ENCODE data around the gene GPR152. TPM values are rescaled to one million over a fixed set of nuclear protein-coding genes. Genes with fewer than 3 reads are reported as not detected.
A peak's percentile ranks its signal among the peaks of the same experiment; 100 is the strongest.
"Not testable (repeated sequence)": the region's sequence is repeated elsewhere in the genome, so short reads cannot be mapped to it uniquely, and the experiment has no call there.

GPR152 gene
- total and polyA plus RNA-seq, 2 of the 8 experiments (the other 6 are each of a cell fraction or from before 2014, with no cell fraction given): not detected

DNA sequence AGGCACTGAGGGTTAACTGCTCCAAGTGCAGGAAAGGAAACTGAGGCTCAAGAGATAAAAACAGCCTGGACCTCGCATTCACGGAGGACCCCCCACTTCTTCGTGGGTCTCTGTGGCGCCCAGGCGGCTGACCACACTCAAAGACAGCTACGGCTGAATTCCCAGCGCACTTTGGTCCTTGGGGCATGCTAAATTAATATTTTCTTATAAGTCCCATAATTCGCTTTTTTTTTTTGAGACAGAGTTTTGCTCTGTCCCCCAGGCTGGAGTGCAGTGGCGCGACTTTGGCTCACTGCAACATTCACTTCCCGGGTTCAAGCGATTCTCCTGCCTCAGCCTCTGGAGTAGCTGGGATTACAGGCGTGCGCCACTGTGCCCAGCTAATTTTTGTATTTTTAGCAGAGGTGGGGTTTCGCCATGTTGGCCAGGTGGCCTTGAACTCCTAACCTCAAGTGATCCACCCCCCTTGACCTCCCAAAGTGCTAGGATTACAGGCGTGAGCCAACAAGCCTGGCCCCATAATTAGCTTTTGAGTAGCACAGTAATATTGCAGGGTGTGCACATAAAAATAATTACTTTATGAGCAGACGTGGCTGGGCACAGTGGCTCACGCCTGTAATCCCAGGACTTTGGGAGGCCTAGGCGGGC, 50.2 kb downstream of the GPR152 start:
- H4K5ac ChIP-seq (ENCODE audit: insufficient read length, low read depth, low read length): peak overlapping the region; percentile 94
- peak overlapping the region; percentile 97; the same call in 1 of the 2 replicates for H2BK15ac ChIP-seq (ENCODE audit: low read length)
- FAIRE-seq; H2BK20ac ChIP-seq (ENCODE audit: low read length); H3K4me1 ChIP-seq (replicated peaks in 1 of 4; ENCODE audit: control insufficient read depth in 3 of 4, insufficient read depth in 4 of 4, low read length in 3 of 4); H3K23ac ChIP-seq (ENCODE audit: insufficient read length); H3K27me3 ChIP-seq (replicated peaks in 1 of 4; ENCODE audit: control insufficient read depth in 3 of 4, extremely low read depth in 1 of 4, insufficient read depth in 3 of 4, low read length in 3 of 4); H3K56ac ChIP-seq (replicated peaks; ENCODE audit: insufficient read length, low read depth, low read length); H3K18ac ChIP-seq (ENCODE audit: extremely low read depth, low read length); H3K9me3 ChIP-seq (ENCODE audit: insufficient read depth in 2 of 2, low read depth in 1 of 2, low read length in 1 of 2); H2AK5ac ChIP-seq (ENCODE audit: low read depth, low read length); H3K79me2 ChIP-seq (ENCODE audit: control insufficient read depth in 1 of 2, insufficient read depth in 2 of 2, low read length in 2 of 2); H3K14ac ChIP-seq (ENCODE audit: insufficient read length); DNase-seq (ENCODE audit: low read depth in 1 of 2, low spot score in 2 of 2); H3K23me2 ChIP-seq (ENCODE audit: low read depth, low read length); H3K79me1 ChIP-seq (ENCODE audit: low read depth, low read length): not testable (repeated sequence)
- H3K36me3 ChIP-seq (ENCODE audit: control insufficient read depth in 2 of 4, insufficient read depth in 4 of 4, low read length in 3 of 4): peaks cover 6 to 20% (median 18%) of the 10 kb centered on the region in 4 experiments; a peak in 6 of 8 replicates
- peak overlapping the region; percentile 84 for H4K91ac ChIP-seq (replicated peaks; ENCODE audit: insufficient read length, low read length)
- ChIA-PET POLR2A (ENCODE audit: partially characterized antibody) (interaction anchor here (0.8 to 4.3 kb wide), 16 partner anchors 9 to 82 kb away, joined by 3 to 31 read pairs (median 6); partner anchors contain the start of genes PTPRCAP, RAD9A and RPS6KB2), CTCF (ENCODE audit: partially characterized antibody) (interaction anchor here (0.7 to 4.9 kb wide), 24 partner anchors 11 to 117 kb away, joined by 3 to 25 read pairs (median 5); partner anchors contain the start of genes POLD4, RAD9A and RPS6KB2)
- H3K4me3 ChIP-seq (ENCODE audit: extremely low read depth in 1 of 4, insufficient read depth in 2 of 4, low read depth in 3 of 4, low read length in 4 of 4): peak overlapping the region in 3 of 4 experiments; percentile 27 to 52 (median 32); a peak in 3 of 8 replicates
- 0 out of 2 replicates have a peak overlapping the region, but pooled peaks have one; percentile 39 for H2BK12ac ChIP-seq (ENCODE audit: low read depth, low read length)
- H3K27ac ChIP-seq (ENCODE audit: low read depth, low read length): peak overlapping the region; percentile 68; the same call in 1 of the 2 replicates
- H2AFZ ChIP-seq (ENCODE audit: low read length): peak overlapping the region; percentile 98; the same call in 1 of the 2 replicates
- WGBS, 2 experiments (ENCODE audit: extremely low coverage in 1 of 2, insufficient coverage in 1 of 2, insufficient read length in 1 of 2, insufficient replicate concordance in 2 of 2, low coverage in 1 of 2, low lambda C conversion rate in 2 of 2, missing lambda C conversion rate in 1 of 2): 82% methylated on average over 19 of the region's 19 CpGs; no CpG with 5 or more reads in 1 of the 2 experiments
- peak overlapping the region; percentile 89; the same call in 1 of the 2 replicates for H4K8ac ChIP-seq (ENCODE audit: extremely low read depth, insufficient read depth, low read length)
- peak overlapping the region; percentile 55 to 84 for H3K4me2 ChIP-seq (ENCODE audit: insufficient read depth in 1 of 2, low read depth in 2 of 2, low read length in 2 of 2)
- peak overlapping the region; percentile 100 for H3K4ac ChIP-seq (replicated peaks; ENCODE audit: insufficient read length, low read depth, low read length)
- H4K20me1 ChIP-seq (replicated peaks in 1 of 2; ENCODE audit: control insufficient read depth in 1 of 2, insufficient read depth in 2 of 2, low read length in 2 of 2): peaks cover 0 to 10% of the 10 kb centered on the region in 2 experiments
- peak overlapping the region; percentile 82 for H2BK120ac ChIP-seq (replicated peaks; ENCODE audit: low read depth, low read length)
- H3K9ac ChIP-seq (replicated peaks in 1 of 4; ENCODE audit: extremely low read depth in 1 of 4, low read depth in 3 of 4, low read length in 3 of 4): peak overlapping the region in 2 of 4 experiments; percentile 25 to 47; a peak in 3 of 7 replicates
- peak overlapping the region; percentile 94 for H2BK5ac ChIP-seq (ENCODE audit: low read depth, low read length)

Data from H1 (cell line).